ENCODE measurements around the gene TMEM270.

The TMEM270 gene

GRCh38 chr7:73888959-73889358 is 28.0 kb downstream of the TMEM270 start:
- DNase-seq (ENCODE audit: low read depth), result no peak

DNA sequence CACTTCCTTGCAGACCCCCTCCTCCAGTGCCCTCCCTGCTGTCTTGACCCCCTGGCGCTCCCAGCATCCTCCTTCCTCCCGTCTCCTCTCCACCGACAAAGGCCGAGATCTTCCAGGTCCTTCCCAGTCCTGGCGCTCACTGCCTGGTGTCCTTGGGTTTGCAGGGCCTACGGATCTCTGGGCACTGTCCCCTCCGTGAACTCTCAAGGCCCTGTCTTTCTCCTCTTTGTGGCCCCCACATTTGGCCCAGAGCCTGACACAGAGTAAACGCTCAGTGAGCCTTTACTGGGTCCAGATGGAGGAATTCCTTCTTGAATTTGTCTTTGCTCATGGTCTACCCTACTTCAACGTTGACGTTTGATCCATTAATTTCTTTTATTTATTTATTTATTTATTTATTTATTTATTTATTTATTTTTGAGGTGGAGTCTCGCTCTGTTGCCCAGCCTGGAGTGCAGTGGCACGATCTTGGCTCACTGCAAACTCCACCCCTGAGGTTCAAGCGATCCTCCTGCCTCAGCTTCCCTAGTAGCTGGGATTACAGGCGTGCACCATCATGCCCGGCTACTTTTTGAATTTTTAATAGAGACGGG is 29.7 kb downstream of the TMEM270 start:
- no peak for DNase-seq (ENCODE audit: low read depth)

- no peak for DNase-seq (ENCODE audit: low read depth)
Measured at GRCh38 chr7:73891178-73891885, 30.4 kb downstream of the TMEM270 start.

DNA sequence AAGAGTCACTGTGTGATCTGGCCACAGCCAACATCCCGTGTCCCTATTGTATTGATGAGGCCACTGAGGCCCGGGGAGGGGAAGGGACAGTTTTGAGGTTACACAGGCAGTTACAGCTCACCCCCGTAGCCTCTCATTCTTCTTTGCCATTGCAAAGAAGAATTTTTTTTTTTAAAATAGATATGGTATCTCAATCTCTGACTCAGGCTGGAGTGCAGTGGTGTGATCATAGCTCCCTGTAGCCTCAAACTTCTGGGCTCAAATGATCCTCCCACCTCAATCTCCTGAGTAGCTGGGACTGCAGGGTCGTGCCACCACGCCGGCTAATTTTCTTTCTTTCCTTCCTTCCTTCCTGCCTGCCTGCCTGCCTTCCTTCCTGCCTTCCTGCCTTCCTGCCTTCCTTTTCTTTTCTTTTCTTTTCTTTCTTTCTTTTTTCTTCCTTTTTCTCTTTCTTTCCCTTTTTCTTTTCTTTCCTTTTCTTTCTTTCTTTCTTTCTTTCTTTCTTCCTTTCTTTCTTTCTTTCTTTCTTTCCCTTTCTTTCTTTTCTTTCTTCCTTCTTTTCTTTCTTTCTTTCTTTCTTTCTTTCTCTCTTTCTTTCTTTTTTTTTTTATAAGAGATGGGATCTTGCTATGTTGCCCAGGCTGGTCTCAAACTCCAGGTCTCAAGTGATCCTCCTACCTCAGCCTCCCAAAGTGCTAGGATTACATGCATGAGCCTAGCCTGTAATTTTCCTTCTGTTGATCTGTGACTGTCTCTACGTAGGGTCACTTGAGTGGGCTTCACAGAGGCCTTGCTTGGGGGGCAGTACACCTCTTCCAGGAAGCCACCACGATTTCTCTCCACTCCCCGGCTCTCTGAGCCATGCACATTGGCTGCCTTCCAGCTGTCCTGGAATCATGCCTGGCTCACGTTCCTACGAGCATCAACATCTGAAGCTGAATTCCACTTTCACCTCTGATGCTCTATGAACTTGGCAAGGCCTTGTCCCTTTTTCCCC is 31.3 kb downstream of the TMEM270 start:
- no peak for DNase-seq (ENCODE audit: low read depth)

DNA sequence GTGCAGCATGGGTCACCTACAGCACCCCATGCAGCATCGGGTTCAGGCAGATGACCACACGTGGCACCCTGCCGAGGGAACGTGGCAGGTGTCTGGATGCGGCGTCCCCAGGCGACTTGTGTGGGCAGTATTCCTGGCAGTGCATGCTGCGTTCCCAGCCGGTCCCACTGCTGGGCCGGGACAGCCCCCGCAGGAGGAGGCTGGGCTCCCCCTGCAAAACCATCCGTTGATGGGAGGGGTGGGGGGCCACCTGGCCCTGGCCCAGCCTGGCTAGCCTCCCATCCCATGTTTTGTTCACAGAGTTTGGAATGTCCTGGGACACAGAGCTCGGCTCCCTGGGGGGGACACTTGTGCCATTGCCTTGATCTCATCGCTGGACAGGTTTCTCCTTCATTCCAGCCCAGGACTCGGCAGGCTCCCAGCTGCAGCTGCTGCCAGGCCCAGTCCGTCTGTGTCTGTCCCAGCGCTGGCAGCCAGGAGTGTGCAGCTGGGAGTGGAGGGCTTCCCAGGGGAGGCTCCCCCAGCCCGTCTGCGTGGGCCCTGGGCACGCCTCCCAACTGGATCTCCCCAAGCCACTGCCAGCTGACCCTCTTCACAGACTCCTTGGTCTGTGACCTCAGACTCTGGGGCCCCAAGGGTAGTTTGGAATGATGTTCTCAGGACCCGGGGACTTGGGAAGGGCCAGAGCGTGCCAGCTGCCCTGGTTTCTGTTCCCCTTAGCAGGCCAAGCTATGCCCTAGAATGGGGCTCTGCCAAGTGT is 32.6 kb downstream of the TMEM270 start:
- no peak for DNase-seq (ENCODE audit: low read depth)

- DNase-seq (ENCODE audit: low read depth), result no peak
Measured at GRCh38 chr7:73894166-73894565, 33.2 kb downstream of the TMEM270 start.

DNA sequence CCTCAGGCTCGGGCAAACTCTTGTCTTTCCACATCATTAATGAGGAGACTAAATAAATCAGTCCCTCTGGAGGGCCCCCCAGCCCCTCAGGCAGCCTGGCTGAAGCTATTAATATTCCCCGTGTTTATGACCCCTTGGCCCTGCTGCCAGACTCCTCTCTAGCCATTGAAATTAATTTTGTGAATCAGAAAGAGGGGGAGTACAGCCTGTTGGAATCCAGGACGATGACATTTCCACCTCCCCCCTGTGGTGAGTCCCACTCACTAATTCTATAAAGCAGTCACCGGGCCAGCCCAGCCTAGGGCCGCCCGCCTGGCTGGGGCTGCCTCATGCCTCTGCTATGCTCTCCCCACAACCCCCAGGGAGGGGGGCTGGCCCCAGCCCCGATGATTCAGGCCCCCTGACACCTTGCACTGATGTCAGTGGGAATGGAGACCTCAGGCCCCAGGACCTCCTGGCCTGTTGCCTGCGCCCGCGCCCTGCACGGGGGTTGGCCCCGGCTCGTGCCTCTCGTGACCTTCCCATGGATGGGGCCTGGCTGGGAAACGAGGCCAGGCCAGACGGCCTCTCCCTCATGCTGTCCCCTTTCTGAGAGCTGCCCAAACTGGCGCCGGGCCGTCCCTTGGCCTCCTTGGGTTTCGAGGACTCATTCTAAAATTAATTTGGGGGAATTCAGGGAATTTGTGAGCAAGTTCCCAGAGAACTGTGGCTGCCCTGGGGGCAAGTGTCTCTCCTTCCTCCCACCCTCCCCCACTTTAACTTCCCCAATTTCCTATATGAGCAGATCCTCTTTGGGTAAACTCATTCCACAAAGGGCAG is 34.0 kb downstream of the TMEM270 start:
- DNase-seq (ENCODE audit: low read depth), result no peak

DNA sequence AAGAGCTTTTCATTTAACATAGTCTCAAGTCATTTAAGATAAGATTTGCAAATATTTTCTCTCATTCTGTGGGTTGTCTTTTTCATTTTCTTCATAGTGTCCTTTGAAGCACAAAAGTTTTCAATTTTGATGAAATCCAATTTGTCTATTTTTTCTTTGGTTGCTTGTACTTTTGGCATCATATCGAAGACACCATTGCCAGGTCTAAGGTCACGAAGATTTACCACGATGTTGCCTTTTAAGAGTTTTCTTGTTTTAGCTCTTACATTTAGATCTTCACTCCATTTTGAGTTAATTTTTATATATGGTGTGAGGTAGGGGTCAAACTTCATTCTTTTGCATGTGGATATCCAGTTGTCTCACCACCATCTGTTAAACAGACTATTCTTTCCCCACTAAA is 34.7 kb downstream of the TMEM270 start:
- DNase-seq (ENCODE audit: low read depth), result no peak

DNA sequence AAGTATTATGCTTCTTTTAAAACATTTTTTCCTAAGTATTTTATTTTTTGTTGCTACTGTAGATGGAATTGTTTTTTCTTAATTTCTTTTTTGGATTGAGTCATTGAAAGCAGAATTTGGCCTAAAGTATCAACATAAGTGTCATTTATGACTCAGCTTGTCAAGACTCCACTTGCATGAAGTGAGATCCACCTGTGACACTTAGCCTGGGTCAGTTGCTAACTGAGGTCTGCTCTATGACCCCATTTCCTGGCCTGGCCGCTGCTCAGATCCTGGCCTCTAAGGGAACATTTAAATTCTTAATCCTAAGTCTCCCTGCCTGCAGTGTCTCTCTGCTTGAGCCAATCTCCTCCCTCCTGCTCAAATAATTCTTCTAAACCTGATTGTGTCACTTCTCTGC is 35.5 kb downstream of the TMEM270 start:
- no peak for DNase-seq (ENCODE audit: low read depth)

- DNase-seq (ENCODE audit: low read depth), result no peak
Measured at GRCh38 chr7:73899731-73900142, 38.8 kb downstream of the TMEM270 start.

GRCh38 chr7:73900286-73900685 is 39.3 kb downstream of the TMEM270 start:
- no peak for DNase-seq (ENCODE audit: low read depth)

DNA sequence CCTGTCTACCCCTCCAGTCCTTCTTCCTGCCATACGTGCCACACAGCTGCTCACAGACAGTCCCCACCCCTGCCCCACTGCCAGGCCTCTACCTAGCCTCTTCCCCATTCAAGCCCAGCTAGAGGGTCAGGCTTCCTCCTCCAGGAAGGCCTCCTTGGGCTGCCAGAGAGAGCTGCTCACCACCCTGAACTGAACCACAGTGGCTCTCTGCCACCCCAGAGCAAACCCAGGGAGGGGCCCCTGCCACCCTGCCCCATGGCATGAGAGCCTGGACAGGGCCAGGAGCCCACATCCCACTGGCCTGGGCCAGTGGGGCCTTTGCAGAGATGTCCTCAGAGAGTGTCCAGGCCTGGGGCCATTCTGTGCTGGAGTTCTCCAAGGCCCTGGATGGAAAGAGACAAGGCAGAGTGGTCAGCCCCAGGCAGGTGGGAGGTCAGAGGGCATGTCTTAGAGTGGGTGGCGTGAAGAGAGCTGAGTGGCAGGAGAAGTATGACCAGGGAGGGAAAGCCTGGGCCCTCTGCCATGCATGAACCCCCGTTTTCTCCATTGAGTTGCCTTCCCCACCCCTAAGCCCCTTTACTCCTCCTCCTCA is 40.4 kb downstream of the TMEM270 start:
- DNase-seq (ENCODE audit: low read depth), result no peak

- no peak for DNase-seq (ENCODE audit: low read depth)
Measured at GRCh38 chr7:73901823-73902597, 41.1 kb downstream of the TMEM270 start.

DNA sequence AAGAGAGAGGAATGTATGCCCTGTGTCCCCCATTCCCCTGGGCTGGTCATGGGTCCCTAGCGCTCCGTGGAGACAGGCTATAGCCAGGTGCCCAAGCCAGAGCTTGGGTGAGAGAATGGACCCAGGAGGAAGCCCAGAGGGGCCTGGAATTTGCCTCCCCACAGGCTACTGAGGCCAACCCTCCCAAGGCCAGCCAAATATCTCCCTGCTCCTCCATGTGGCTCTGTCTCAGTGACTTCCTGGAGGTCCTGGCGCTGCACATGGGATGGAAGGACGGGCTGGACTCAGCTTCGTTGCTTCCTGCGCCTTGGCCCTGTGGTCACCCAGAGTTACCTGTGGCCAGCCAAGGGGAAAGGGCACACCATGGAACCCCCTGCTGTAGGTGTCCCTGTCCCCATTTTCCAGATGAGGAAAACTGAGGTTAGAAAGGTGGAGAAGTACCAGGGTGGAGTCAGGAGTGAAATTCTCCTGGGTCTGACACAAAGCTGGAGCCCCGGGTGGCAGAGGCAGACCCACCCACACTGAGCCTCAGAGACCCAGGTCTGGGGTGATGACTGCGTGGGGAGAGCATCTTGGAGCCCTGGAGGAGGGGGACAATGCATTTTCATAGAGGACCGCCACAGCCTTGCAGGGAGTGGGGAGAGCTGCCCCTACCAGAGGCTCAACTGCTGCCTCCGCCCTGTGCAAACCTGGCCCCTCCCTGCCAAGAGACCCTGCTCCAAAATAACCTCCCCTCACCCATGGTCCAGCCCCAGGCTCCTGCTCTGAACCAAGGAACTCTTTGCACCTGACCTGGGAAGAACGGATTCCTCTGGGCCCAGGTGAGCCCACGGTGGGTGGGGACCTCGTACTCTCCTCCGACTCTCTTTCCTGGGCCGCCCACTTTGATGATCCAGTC is 42.6 kb downstream of the TMEM270 start:
- no peak for DNase-seq (ENCODE audit: low read depth)

- DNase-seq (ENCODE audit: low read depth), result no peak
Measured at GRCh38 chr7:73904219-73905137, 43.5 kb downstream of the TMEM270 start.

GRCh38 chr7:73905360-73905759 is 44.4 kb downstream of the TMEM270 start:
- DNase-seq (ENCODE audit: low read depth), result no peak

- no peak for DNase-seq (ENCODE audit: low read depth)
Measured at GRCh38 chr7:73906874-73907273, 45.9 kb downstream of the TMEM270 start.

Data from T-helper 22 cell (primary cell).